K562 (cell line): ENCODE measurements around the gene CBX3. TPM values are rescaled to one million over a fixed set of nuclear protein-coding genes. Genes with fewer than 3 reads are reported as not detected.

Experiments
- ARID3B ChIP-seq: fragments of 250-450 bp; sonication (Bioruptor Pico); IDR thresholded peaks from 2 replicates; pipeline ENCODE4 v1.4.0; 2020; ENCODE audit warnings: borderline replicate concordance
- E2F5 ChIP-seq: sonication (generic); formaldehyde crosslinking; IDR thresholded peaks from 2 replicates; pipeline ENCODE4 v1.8.0; 2022; ENCODE audit warnings: mild to moderate bottlenecking, missing genetic modification reagents
- KDM2B ChIP-seq: fragments of 250-450 bp; sonication (Bioruptor Pico); IDR thresholded peaks from 2 replicates; pipeline ENCODE4 v1.8.0; 2021; ENCODE audit warnings: mild to moderate bottlenecking, moderate library complexity
- MED1 ChIP-seq: sonication (generic); formaldehyde crosslinking; IDR thresholded peaks from 2 replicates; pipeline ENCODE4 v1.8.1; 2023; ENCODE audit warnings: missing genetic modification reagents, borderline replicate concordance
- PCBP2 ChIP-seq: fragments of 200-400 bp; formaldehyde crosslinking; IDR thresholded peaks from 2 replicates; pipeline ENCODE4 v1.6.1; 2018; ENCODE audit warnings: low read length, low read depth, mild to moderate bottlenecking, moderate library complexity; ENCODE audit not compliant: poor library complexity, severe bottlenecking
- TFAP4 ChIP-seq: sonication (generic); formaldehyde crosslinking; IDR thresholded peaks from 2 replicates; pipeline ENCODE4 v1.8.0; 2022; ENCODE audit warnings: missing genetic modification reagents, mild to moderate bottlenecking, moderate library complexity, borderline replicate concordance
- THRA ChIP-seq: fragments of 450-650 bp; IDR thresholded peaks from 2 replicates; pipeline ENCODE4 v1.6.1; 2017; ENCODE audit warnings: mild to moderate bottlenecking, moderate library complexity
- USF2 ChIP-seq: sonication (generic); formaldehyde crosslinking; IDR thresholded peaks from 2 replicates; pipeline ENCODE4 v1.5.0; 2020; ENCODE audit warnings: missing genetic modification reagents
- XRCC5 ChIP-seq: fragments of 200-400 bp; formaldehyde crosslinking; IDR thresholded peaks from 2 replicates; pipeline ENCODE4 v1.6.1; 2017; ENCODE audit warnings: low read depth, mild to moderate bottlenecking, low read length
- ZC3H4 ChIP-seq: sonication (generic); formaldehyde crosslinking; IDR thresholded peaks from 2 replicates; pipeline ENCODE4 v1.9.0; 2021; ENCODE audit warnings: missing genetic modification reagents, borderline replicate concordance
- ZNF57 ChIP-seq: fragments of 450-650 bp; formaldehyde crosslinking; IDR thresholded peaks from 2 replicates; pipeline ENCODE4 v1.4.0; 2020; ENCODE audit warnings: mild to moderate bottlenecking, moderate library complexity
- polyA plus RNA-seq, 8 experiments: library from polyadenylated mRNA; depleted of rRNA in 4 of 8; stranded (reverse) in 5 of 8; unstranded in 3 of 8; fragments of >200 nt; fragmentation: Nextera tagmentation in 2 of 8; fragmentation: Illumina TruSeq in 1 of 8; extraction: Ambion mirVana in 2 of 8; extraction: Trizol in 1 of 8; gene quantifications; 2 replicates each; pipeline versions ENCODE4 v1.2.1 to v1.2.3, GENCODE V29; 2011 to 2014; ENCODE audit warnings: inconsistent platforms in 1 of 8, missing spikeins in 1 of 8
- total RNA-seq, 7 experiments: library from RNA; depleted of rRNA in 6 of 7; stranded (reverse); fragments of >200 nt in 6 of 7; fragmentation: Illumina TruSeq in 2 of 7; extraction: Trizol in 2 of 7; gene quantifications; 2 replicates each; pipeline versions ENCODE4 v1.2.1 to v1.2.3, GENCODE V29; 2011 to 2021; ENCODE audit warnings: low replicate concordance in 1 of 7

The CBX3 gene
- total and polyA plus RNA-seq, 9 of the 15 experiments (the other 6 are each of a cell fraction or from before 2014, with no cell fraction given), result 198 to 413 (median 328) TPM

GRCh38 chr7:26238032-26238431 lies 36.5 kb downstream of the CBX3 start (continued):
- TF ChIP-seq E2F5 (CRISPR knock-in tag) (no peak), MED1 (CRISPR knock-in tag) (no peak), USF2 (CRISPR knock-in tag) (no peak), ZC3H4 (CRISPR knock-in tag) (no peak), TFAP4 (CRISPR knock-in tag) (no peak), ZNF57 (CRISPR knock-in tag) (no peak), PCBP2 (no peak), THRA (no peak), XRCC5 (no peak), ARID3B (no peak), KDM2B (CRISPR knock-in tag) (no peak)
